Measurements from ENCODE around the gene STPG4. TPM values are rescaled to one million over a fixed set of nuclear protein-coding genes. Genes with fewer than 3 reads are reported as not detected.

The STPG4 gene
- total RNA-seq, 1 donor from 2014 or later: not detected

- no peak for TF ChIP-seq CTCF (IDR thresholded peaks at IDR 0.05; ENCODE audit: insufficient read depth, low read length, poor library complexity, severe bottlenecking)
- no peaks in the 10 kb centered on the region for H3K27me3 ChIP-seq (ENCODE audit: control insufficient read depth, insufficient read depth, low read length)
- DNase-seq (ENCODE audit: low read depth): no peak
- H3K36me3 ChIP-seq (ENCODE audit: control insufficient read depth, insufficient read depth, low read length): no peaks in the 10 kb centered on the region
- H3K4me3 ChIP-seq (ENCODE audit: low read depth, low read length): no peak overlapping the region
Observed at GRCh38 chr2:47098953-47099352, 56.2 kb downstream of the STPG4 start.

GRCh38 chr2:47097563-47097962, 57.5 kb downstream of the STPG4 start:
- no peaks in the 10 kb centered on the region for H3K27me3 ChIP-seq (ENCODE audit: control insufficient read depth, insufficient read depth, low read length)
- no peak overlapping the region for H3K4me3 ChIP-seq (ENCODE audit: low read depth, low read length)
- H3K36me3 ChIP-seq (ENCODE audit: control insufficient read depth, insufficient read depth, low read length): no peaks in the 10 kb centered on the region
- DNase-seq (ENCODE audit: low read depth): no peak
- no peak for TF ChIP-seq CTCF (IDR thresholded peaks at IDR 0.05; ENCODE audit: insufficient read depth, low read length, poor library complexity, severe bottlenecking)

- DNase-seq (ENCODE audit: low read depth): no peak
- H3K36me3 ChIP-seq (ENCODE audit: control insufficient read depth, insufficient read depth, low read length): no peaks in the 10 kb centered on the region
- no peaks in the 10 kb centered on the region for H3K27me3 ChIP-seq (ENCODE audit: control insufficient read depth, insufficient read depth, low read length)
- TF ChIP-seq CTCF (IDR thresholded peaks at IDR 0.05; ENCODE audit: insufficient read depth, low read length, poor library complexity, severe bottlenecking): no peak
- no peak overlapping the region for H3K4me3 ChIP-seq (ENCODE audit: low read depth, low read length)
Observed at GRCh38 chr2:47096451-47096850, 58.7 kb downstream of the STPG4 start.

- Histone ChIP-seq H3K27me3 (ENCODE audit: control insufficient read depth, insufficient read depth, low read length) (no peaks in the 10 kb centered on the region), H3K4me3 (ENCODE audit: low read depth, low read length) (no peak overlapping the region), H3K36me3 (ENCODE audit: control insufficient read depth, insufficient read depth, low read length) (no peaks in the 10 kb centered on the region)
- no peak for DNase-seq (ENCODE audit: low read depth)
- TF ChIP-seq CTCF (IDR thresholded peaks at IDR 0.05; ENCODE audit: insufficient read depth, low read length, poor library complexity, severe bottlenecking): no peak
Observed at GRCh38 chr2:47095349-47096020, 59.6 kb downstream of the STPG4 start.

GRCh38 chr2:47094511-47095142, 60.5 kb downstream of the STPG4 start:
- Histone ChIP-seq H3K4me3 (ENCODE audit: low read depth, low read length) (no peak overlapping the region), H3K36me3 (ENCODE audit: control insufficient read depth, insufficient read depth, low read length) (no peaks in the 10 kb centered on the region), H3K27me3 (ENCODE audit: control insufficient read depth, insufficient read depth, low read length) (no peaks in the 10 kb centered on the region)
- TF ChIP-seq CTCF (IDR thresholded peaks at IDR 0.05; ENCODE audit: insufficient read depth, low read length, poor library complexity, severe bottlenecking): no peak
- DNase-seq (ENCODE audit: low read depth): no peak

- TF ChIP-seq CTCF (IDR thresholded peaks at IDR 0.05; ENCODE audit: insufficient read depth, low read length, poor library complexity, severe bottlenecking): no peak
- Histone ChIP-seq H3K4me3 (ENCODE audit: low read depth, low read length) (no peak overlapping the region), H3K36me3 (ENCODE audit: control insufficient read depth, insufficient read depth, low read length) (no peaks in the 10 kb centered on the region), H3K27me3 (ENCODE audit: control insufficient read depth, insufficient read depth, low read length) (no peaks in the 10 kb centered on the region)
- no peak for DNase-seq (ENCODE audit: low read depth)
Observed at GRCh38 chr2:47093626-47094025, 61.5 kb downstream of the STPG4 start.

Measured in kidney epithelial cell (primary cell).